ENCODE data around the gene NIPAL3.

NIPAL3 gene

GRCh38 chr1:24420547-24420946 is 4.9 kb downstream of the NIPAL3 start:
- no peaks in the 10 kb centered on the region for H3K9me3 Mint-ChIP-seq
- no peak overlapping the region for H3K4me3 Mint-ChIP-seq
- no peak overlapping the region for H3K27ac Mint-ChIP-seq
- TF ChIP-seq, protein P1, sequence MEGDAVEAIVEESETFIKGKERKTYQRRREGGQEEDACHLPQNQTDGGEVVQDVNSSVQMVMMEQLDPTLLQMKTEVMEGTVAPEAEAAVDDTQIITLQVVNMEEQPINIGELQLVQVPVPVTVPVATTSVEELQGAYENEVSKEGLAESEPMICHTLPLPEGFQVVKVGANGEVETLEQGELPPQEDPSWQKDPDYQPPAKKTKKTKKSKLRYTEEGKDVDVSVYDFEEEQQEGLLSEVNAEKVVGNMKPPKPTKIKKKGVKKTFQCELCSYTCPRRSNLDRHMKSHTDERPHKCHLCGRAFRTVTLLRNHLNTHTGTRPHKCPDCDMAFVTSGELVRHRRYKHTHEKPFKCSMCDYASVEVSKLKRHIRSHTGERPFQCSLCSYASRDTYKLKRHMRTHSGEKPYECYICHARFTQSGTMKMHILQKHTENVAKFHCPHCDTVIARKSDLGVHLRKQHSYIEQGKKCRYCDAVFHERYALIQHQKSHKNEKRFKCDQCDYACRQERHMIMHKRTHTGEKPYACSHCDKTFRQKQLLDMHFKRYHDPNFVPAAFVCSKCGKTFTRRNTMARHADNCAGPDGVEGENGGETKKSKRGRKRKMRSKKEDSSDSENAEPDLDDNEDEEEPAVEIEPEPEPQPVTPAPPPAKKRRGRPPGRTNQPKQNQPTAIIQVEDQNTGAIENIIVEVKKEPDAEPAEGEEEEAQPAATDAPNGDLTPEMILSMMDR (IDR thresholded peaks at IDR 0.05; ENCODE audit: unreplicated experiment in 3 of 3): no peak
- H3K27me3 Mint-ChIP-seq (ENCODE audit: low read depth): peaks cover 4% of the 10 kb centered on the region
- peaks cover 19% of the 10 kb centered on the region for H3K36me3 Mint-ChIP-seq (ENCODE audit: low read depth)
- peaks cover 20% of the 10 kb centered on the region for H3K4me1 Mint-ChIP-seq

DNA sequence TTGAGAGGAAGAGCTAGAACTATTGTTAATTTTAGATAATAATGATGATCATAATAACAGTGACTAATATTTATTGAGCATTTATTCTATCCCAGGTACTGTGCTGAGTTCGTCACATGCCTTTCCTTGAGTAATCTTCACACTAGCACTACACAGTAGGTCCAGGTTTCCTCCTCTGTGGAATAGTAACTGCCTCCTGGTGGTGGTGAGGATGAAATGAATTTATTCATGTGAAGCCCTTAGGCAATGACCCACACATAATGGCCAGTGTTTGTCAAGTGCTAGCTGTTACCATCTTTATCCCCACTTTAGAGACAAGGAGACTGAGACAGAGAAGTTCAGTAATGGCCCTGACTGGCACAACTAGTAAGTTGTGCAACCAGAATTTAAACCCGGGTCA is 5.9 kb downstream of the NIPAL3 start:
- Mint-ChIP-seq H3K36me3 (ENCODE audit: low read depth) (peaks cover 22% of the 10 kb centered on the region), H3K27me3 (ENCODE audit: low read depth) (no peaks in the 10 kb centered on the region), H3K27ac (no peak overlapping the region), H3K4me1 (peaks cover 12% of the 10 kb centered on the region), H3K4me3 (no peak overlapping the region), H3K9me3 (no peaks in the 10 kb centered on the region)
- TF ChIP-seq, protein P1 (IDR thresholded peaks at IDR 0.05; ENCODE audit: unreplicated experiment in 3 of 3): no peak

GRCh38 chr1:24424207-24424606 is 8.6 kb downstream of the NIPAL3 start:
- no peaks in the 10 kb centered on the region for H3K4me1 Mint-ChIP-seq
- TF ChIP-seq, protein P1 (IDR thresholded peaks at IDR 0.05; ENCODE audit: unreplicated experiment in 3 of 3): no peak
- H3K9me3 Mint-ChIP-seq: no peaks in the 10 kb centered on the region
- H3K27me3 Mint-ChIP-seq (ENCODE audit: low read depth): peaks cover 8% of the 10 kb centered on the region
- H3K36me3 Mint-ChIP-seq (ENCODE audit: low read depth): peaks cover 22% of the 10 kb centered on the region
- no peak overlapping the region for H3K27ac Mint-ChIP-seq
- H3K4me3 Mint-ChIP-seq: no peak overlapping the region

DNA sequence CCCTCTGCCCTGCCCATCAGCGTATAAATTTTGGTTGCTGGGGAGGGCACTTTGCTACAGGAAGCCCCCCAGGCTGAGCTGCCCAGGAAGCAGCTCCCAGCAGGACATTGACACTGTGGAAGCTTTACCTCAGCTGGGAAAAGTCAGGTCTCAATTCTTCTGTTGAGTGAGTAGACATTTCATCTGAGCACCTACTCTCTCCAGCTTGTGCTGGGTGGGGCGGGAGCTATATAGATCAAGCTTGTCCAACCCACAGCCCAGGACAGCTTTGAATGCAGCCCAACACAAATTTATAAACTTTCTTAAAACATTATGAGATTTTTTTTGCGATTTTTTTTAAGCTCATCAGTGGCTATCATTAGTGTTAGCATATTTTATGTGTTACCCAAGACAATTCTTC is 9.4 kb downstream of the NIPAL3 start:
- TF ChIP-seq, protein P1 (IDR thresholded peaks at IDR 0.05; ENCODE audit: unreplicated experiment in 3 of 3): no peak
- H3K27me3 Mint-ChIP-seq (ENCODE audit: low read depth): peaks cover 8% of the 10 kb centered on the region
- H3K4me1 Mint-ChIP-seq: no peaks in the 10 kb centered on the region
- H3K4me3 Mint-ChIP-seq: no peak overlapping the region
- no peaks in the 10 kb centered on the region for H3K9me3 Mint-ChIP-seq
- H3K27ac Mint-ChIP-seq: no peak overlapping the region
- peaks cover 17% of the 10 kb centered on the region for H3K36me3 Mint-ChIP-seq (ENCODE audit: low read depth)

DNA sequence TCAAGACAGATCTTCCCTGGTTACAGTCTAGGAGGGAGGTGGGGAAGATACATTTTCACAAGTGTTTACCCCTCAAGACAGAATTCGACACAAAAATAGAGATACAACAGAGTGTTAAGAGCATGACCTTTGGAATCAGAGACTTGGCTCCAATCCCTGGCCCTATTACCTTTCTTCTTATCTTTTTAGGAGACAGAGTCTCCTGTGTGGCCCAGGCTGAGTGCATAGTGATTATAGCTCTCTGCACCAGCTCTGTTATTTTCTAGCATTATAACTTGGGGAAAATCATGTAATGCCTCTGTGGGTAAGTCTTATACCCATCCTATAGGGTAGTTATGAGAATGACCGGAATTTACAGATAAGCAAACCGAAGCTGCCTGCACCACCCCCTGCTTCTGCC is 9.8 kb downstream of the NIPAL3 start:
- H3K9me3 Mint-ChIP-seq: no peaks in the 10 kb centered on the region
- H3K27ac Mint-ChIP-seq: no peak overlapping the region
- H3K27me3 Mint-ChIP-seq (ENCODE audit: low read depth): peaks cover 8% of the 10 kb centered on the region
- H3K4me1 Mint-ChIP-seq: no peaks in the 10 kb centered on the region
- peaks cover 17% of the 10 kb centered on the region for H3K36me3 Mint-ChIP-seq (ENCODE audit: low read depth)
- TF ChIP-seq, protein P1 (IDR thresholded peaks at IDR 0.05; ENCODE audit: unreplicated experiment in 3 of 3): no peak
- no peak overlapping the region for H3K4me3 Mint-ChIP-seq

- TF ChIP-seq, protein P1 (IDR thresholded peaks at IDR 0.05; ENCODE audit: unreplicated experiment in 3 of 3): no peak
- H3K4me3 Mint-ChIP-seq: no peak overlapping the region
- H3K36me3 Mint-ChIP-seq (ENCODE audit: low read depth): peaks cover 17% of the 10 kb centered on the region
- no peak overlapping the region for H3K27ac Mint-ChIP-seq
- no peaks in the 10 kb centered on the region for H3K9me3 Mint-ChIP-seq
- no peaks in the 10 kb centered on the region for H3K4me1 Mint-ChIP-seq
- H3K27me3 Mint-ChIP-seq (ENCODE audit: low read depth): peaks cover 8% of the 10 kb centered on the region
Measured at GRCh38 chr1:24425922-24426321, 10.3 kb downstream of the NIPAL3 start.

All from nephron (organoid).